ENCODE measurements around the gene ZDHHC20.

GRCh38 chr13:21348488-21349120 lies 110.5 kb downstream of the ZDHHC20 start:
- TF ChIP-seq CTCF (IDR thresholded peaks at IDR 0.05; ENCODE audit: low read depth, low read length), result no peak
- no peak for TF ChIP-seq EZH2phosphoT487 (IDR thresholded peaks at IDR 0.05; ENCODE audit: low read depth)

All from OCI-LY3 (cell line).